ENCODE data around the gene MPG. TPM values are rescaled to one million over a fixed set of nuclear protein-coding genes. Genes with fewer than 3 reads are reported as not detected.

The MPG gene
- total RNA-seq, 1 experiment from 2014 or later = 85.7 TPM

DNA sequence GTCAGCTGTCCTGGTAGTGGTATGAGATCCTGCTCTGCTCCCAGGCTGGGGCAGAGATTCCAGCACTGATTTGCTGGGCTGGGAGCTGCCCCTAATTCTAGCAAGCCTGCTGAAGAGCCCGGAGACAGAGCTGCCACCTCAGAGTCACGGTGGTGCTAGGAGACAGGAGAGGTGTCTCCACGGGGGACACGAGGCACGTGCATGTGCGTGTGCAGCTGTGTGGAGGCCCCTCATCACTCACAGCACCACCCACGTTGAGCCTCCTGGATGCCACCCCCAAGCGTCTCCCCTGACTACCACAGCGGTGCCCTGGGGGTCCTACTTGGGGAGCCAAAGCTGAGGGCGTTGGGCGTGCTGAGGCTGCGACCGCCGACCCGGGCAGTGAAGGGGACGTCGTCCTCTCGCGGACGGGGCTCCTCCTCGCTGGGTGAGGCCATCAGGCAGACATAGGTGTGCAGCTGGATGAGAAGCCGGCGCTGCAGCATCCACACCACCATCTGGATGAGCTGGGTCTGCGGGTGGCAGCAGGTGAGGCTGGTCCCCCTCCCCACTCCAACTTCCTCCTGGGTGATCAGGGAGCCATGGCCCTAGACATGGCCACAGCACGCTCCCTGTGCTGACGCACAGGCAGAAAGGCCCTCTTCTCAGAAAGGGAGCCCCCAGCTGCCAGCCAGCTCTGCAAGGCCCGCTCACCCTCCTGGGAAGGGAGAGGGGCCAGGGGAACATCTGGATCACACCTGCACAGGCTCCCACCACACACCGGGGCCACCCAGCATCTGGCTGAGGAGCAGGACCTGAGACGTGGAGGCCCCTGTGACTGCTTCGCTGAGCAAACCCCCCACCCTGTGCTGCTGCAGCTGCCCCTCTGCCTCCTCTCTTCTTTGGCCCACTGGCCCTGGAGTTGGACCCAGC lies 11.6 kb downstream of the MPG start:
- H3K4me3 ChIP-seq (ENCODE audit: low read depth in 2 of 2, low read length in 2 of 2) = no peak overlapping the region
- DNase-seq (ENCODE audit: low read depth, low spot score) (no peak), ATAC-seq (no peak)
- no peaks in the 10 kb centered on the region for H3K36me3 ChIP-seq (ENCODE audit: control insufficient read depth, insufficient read depth, low read length)
- H3K9me3 ChIP-seq (ENCODE audit: control insufficient read depth, insufficient read depth, low read depth, low read length) = no peaks in the 10 kb centered on the region
- ChIA-PET POLR2A (no interaction called here), CTCF (no interaction called here)
- no peaks in the 10 kb centered on the region for H3K27me3 ChIP-seq (ENCODE audit: control insufficient read depth, insufficient read depth, low read length)
- in situ Hi-C loops (cut with HindIII; ENCODE audit: low pct_unique_long_range_greater_than_20kb, low sequenced_read_pairs) (no loop called here), intact Hi-C loops (cut with micrococcal nuclease; ENCODE audit: unreplicated experiment) (no loop called here)
- H3K27ac ChIP-seq (ENCODE audit: low read length) = no peak overlapping the region
- H3K4me1 ChIP-seq (ENCODE audit: control insufficient read depth, insufficient read depth, low read length) = peaks cover 7% of the 10 kb centered on the region
- BruUV-seq (replicated peaks) = no TSS peak
- TF ChIP-seq, protein P1, sequence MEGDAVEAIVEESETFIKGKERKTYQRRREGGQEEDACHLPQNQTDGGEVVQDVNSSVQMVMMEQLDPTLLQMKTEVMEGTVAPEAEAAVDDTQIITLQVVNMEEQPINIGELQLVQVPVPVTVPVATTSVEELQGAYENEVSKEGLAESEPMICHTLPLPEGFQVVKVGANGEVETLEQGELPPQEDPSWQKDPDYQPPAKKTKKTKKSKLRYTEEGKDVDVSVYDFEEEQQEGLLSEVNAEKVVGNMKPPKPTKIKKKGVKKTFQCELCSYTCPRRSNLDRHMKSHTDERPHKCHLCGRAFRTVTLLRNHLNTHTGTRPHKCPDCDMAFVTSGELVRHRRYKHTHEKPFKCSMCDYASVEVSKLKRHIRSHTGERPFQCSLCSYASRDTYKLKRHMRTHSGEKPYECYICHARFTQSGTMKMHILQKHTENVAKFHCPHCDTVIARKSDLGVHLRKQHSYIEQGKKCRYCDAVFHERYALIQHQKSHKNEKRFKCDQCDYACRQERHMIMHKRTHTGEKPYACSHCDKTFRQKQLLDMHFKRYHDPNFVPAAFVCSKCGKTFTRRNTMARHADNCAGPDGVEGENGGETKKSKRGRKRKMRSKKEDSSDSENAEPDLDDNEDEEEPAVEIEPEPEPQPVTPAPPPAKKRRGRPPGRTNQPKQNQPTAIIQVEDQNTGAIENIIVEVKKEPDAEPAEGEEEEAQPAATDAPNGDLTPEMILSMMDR (IDR thresholded peaks at IDR 0.05) = no peak

DNA sequence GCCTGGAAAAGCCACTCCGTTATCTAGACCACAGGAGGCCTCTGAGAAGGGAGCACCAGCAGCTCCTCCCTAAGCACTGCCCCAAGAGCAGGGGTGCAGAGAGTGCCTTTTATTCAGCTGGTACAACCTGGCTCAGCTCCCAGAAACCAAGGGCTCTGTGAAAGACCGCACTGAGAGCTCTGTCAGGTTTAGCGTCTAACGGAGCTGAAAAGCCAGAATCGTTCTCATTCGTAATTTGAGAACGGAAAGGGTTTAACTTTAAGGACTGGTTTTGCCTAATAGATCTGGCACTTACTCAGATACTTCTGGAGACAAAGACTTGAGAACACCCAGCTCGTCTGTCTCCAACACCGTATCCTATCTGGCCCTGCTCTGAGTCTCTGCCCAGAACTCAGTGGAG lies 13.5 kb downstream of the MPG start:
- intact Hi-C loops (cut with micrococcal nuclease; ENCODE audit: unreplicated experiment) (no loop called here), in situ Hi-C loops (cut with HindIII; ENCODE audit: low pct_unique_long_range_greater_than_20kb, low sequenced_read_pairs) (no loop called here)
- H3K27ac ChIP-seq (ENCODE audit: low read length) = no peak overlapping the region
- DNase-seq (ENCODE audit: low read depth, low spot score) (no peak), ATAC-seq (no peak)
- H3K36me3 ChIP-seq (ENCODE audit: control insufficient read depth, insufficient read depth, low read length) = no peaks in the 10 kb centered on the region
- ChIA-PET CTCF (no interaction called here), POLR2A (no interaction called here)
- TF ChIP-seq, protein P1 (IDR thresholded peaks at IDR 0.05) = no peak
- no peak for TF ChIP-seq TCF7L2 (IDR thresholded peaks at IDR 0.05; ENCODE audit: low read depth, low read length)
- no peak for TF ChIP-seq SIN3A (IDR thresholded peaks at IDR 0.05; ENCODE audit: borderline replicate concordance, insufficient read depth, low read depth, low read length)
- TF ChIP-seq, protein P2, sequence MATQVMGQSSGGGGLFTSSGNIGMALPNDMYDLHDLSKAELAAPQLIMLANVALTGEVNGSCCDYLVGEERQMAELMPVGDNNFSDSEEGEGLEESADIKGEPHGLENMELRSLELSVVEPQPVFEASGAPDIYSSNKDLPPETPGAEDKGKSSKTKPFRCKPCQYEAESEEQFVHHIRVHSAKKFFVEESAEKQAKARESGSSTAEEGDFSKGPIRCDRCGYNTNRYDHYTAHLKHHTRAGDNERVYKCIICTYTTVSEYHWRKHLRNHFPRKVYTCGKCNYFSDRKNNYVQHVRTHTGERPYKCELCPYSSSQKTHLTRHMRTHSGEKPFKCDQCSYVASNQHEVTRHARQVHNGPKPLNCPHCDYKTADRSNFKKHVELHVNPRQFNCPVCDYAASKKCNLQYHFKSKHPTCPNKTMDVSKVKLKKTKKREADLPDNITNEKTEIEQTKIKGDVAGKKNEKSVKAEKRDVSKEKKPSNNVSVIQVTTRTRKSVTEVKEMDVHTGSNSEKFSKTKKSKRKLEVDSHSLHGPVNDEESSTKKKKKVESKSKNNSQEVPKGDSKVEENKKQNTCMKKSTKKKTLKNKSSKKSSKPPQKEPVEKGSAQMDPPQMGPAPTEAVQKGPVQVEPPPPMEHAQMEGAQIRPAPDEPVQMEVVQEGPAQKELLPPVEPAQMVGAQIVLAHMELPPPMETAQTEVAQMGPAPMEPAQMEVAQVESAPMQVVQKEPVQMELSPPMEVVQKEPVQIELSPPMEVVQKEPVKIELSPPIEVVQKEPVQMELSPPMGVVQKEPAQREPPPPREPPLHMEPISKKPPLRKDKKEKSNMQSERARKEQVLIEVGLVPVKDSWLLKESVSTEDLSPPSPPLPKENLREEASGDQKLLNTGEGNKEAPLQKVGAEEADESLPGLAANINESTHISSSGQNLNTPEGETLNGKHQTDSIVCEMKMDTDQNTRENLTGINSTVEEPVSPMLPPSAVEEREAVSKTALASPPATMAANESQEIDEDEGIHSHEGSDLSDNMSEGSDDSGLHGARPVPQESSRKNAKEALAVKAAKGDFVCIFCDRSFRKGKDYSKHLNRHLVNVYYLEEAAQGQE (IDR thresholded peaks at IDR 0.05; ENCODE audit: insufficient read depth in 1 of 2, low read depth in 2 of 2, low read length in 1 of 2) = no peak
- TF ChIP-seq POLR2AphosphoS5 (IDR thresholded peaks at IDR 0.05; ENCODE audit: low read depth, low read length) = no peak
- no peak overlapping the region for H3K4me3 ChIP-seq (ENCODE audit: low read depth in 2 of 2, low read length in 2 of 2)
- no TSS peak for BruUV-seq (replicated peaks)
- no peaks in the 10 kb centered on the region for H3K27me3 ChIP-seq (ENCODE audit: control insufficient read depth, insufficient read depth, low read length)
- H3K4me1 ChIP-seq (ENCODE audit: control insufficient read depth, insufficient read depth, low read length) = no peaks in the 10 kb centered on the region
- no peaks in the 10 kb centered on the region for H3K9me3 ChIP-seq (ENCODE audit: control insufficient read depth, insufficient read depth, low read depth, low read length)
